Activated B cell treated with CpG ODN at 0.5 μM for 24 hours (primary cell): ENCODE results near the gene LMO1. TPM values are rescaled to one million over a fixed set of nuclear protein-coding genes. Genes with fewer than 3 reads are reported as not detected.

Source experiments
- ATAC-seq: fragments of 200-7000 bp; cut with Tn5 transposase; one replicate; pipeline ENCODE4 v1.10.0; 2021; ENCODE audit warnings: low read depth, mild to moderate bottlenecking, moderate library complexity
- CTCF ChIA-PET: fragments of 350-600 bp; sonication (Branson Sonifier 250); formaldehyde crosslinking; loops from one replicate; lab custom pipeline; 2021; ENCODE audit warnings: antibody characterized with exemption; lab: Charles Lee
- POLR2A ChIA-PET: fragments of 350-600 bp; sonication (Branson Sonifier 250); formaldehyde crosslinking; loops from one replicate; lab custom pipeline; 2021; ENCODE audit warnings: antibody characterized with exemption; lab: Charles Lee
- DNase-seq: peaks from one replicate; pipeline ENCODE4 v3.0.0; 2022
- H3K27ac Mint-ChIP-seq: one replicate; pipeline ENCODE4 v1.8.0; 2020; ENCODE audit warnings: mixed read lengths
- H3K27me3 Mint-ChIP-seq: one replicate; pipeline ENCODE4 v1.8.0; 2021; ENCODE audit warnings: mixed read lengths
- H3K36me3 Mint-ChIP-seq: one replicate; pipeline ENCODE4 v1.8.0; 2021; ENCODE audit warnings: low read depth, mixed read lengths
- H3K4me1 Mint-ChIP-seq: one replicate; pipeline ENCODE4 v1.8.0; 2021; ENCODE audit warnings: mixed read lengths
- H3K4me3 Mint-ChIP-seq: one replicate; pipeline ENCODE4 v1.8.0; 2020; ENCODE audit warnings: mild to moderate bottlenecking, mixed read lengths
- H3K9me3 Mint-ChIP-seq: one replicate; pipeline ENCODE4 v1.8.0; 2020; ENCODE audit warnings: mixed read lengths
- CTCF ChIP-seq: fragments of 200-600 bp; IDR thresholded peaks from one replicate; pipeline ENCODE4 v1.8.0; 2022; ENCODE audit warnings: antibody characterized with exemption, mild to moderate bottlenecking
- intact Hi-C: fragments of 100-400 bp; cut with micrococcal nuclease; formaldehyde crosslinking; loops from one replicate; pipeline ENCODE4 v1.15.1; 2024
- total RNA-seq: library from RNA; stranded (reverse); gene quantifications from 2 replicates; pipeline ENCODE4 v1.2.3, GENCODE V29; 2022

The LMO1 gene
- total RNA-seq, 1 donor from 2014 or later, result not detected

- ChIA-PET POLR2A (no interaction called here), CTCF (interaction anchor here (5.9 kb wide), 1 partner anchor 71 kb away, joined by 70 read pairs; no protein-coding TSS in a partner anchor)
- Mint-ChIP-seq H3K27me3 (peaks cover 64% of the 10 kb centered on the region), H3K36me3 (no peaks in the 10 kb centered on the region), H3K4me1 (peaks cover 10% of the 10 kb centered on the region), H3K4me3 (no peak overlapping the region), H3K9me3 (no peaks in the 10 kb centered on the region), H3K27ac (no peak overlapping the region)
- intact Hi-C loops, result no loop called here
- no peak for ATAC-seq
- no peak for TF ChIP-seq CTCF
- DNase-seq, result no peak
Measured at GRCh38 chr11:8265681-8266241, 2.1 kb upstream of the LMO1 start.

GRCh38 chr11:8263109-8263768 is 439 bp downstream of the LMO1 start:
- POLR2A ChIA-PET, result interaction anchor here (0.6 to 1.2 kb wide), 4 partner anchors 62 to 569 kb away, joined by 3 to 5 read pairs (median 4); partner anchors contain the start of genes RPL27A and TRIM66

DNA sequence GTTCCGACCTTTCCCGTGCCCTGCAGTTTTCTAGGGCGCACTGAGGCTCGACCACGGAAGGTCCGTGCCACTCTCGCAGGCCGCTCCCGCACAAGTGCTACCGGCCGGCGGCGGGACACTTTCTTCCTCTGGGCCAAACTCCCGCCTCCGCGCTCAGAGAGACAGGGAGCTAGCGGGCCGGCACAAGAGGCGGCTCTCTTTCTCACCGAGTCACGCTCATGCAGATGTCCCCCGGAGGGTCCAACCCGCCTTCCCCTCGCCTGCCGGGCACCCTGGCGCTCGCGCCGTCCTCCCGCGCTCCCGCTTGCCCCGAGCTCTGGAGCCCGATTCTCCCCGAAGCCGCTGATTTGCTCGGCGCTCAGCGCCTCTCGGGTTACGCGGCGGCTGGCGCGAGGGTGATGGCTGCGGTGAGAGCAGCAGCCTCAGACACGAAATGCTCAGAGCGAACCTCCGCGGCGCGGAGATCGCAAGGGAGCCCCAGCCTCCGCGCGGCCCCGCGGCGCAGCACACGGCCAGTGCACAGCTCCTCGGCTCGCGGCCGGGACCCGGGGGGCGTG is 1.0 kb downstream of the LMO1 start:
- no peaks in the 10 kb centered on the region for H3K36me3 Mint-ChIP-seq
- ChIA-PET POLR2A (no interaction called here), CTCF (interaction anchor here (0.9 to 5.9 kb wide), 9 partner anchors 8 to 304 kb away, joined by 4 to 70 read pairs (median 10); no protein-coding TSS in a partner anchor)

More at GRCh38 chr11:8263109-8263768, 439 bp downstream of the LMO1 start:
- Mint-ChIP-seq H3K27ac (no peak overlapping the region), H3K27me3 (peaks cover 63% of the 10 kb centered on the region), H3K4me3 (peak overlapping the region; percentile 76), H3K9me3 (no peaks in the 10 kb centered on the region), H3K4me1 (peaks cover 10% of the 10 kb centered on the region), H3K36me3 (no peaks in the 10 kb centered on the region)
- TF ChIP-seq CTCF, result no peak
- ATAC-seq (peak; percentile 42), DNase-seq (peak; percentile 29)
- CTCF ChIA-PET, result interaction anchor here (0.9 to 5.9 kb wide), 20 partner anchors 9 to 304 kb away, joined by 3 to 70 read pairs (median 5); no protein-coding TSS in a partner anchor
- intact Hi-C loops, result loop anchor here (1.0 to 5.0 kb wide), 6 partner anchors 16 to 303 kb away; no protein-coding TSS in a partner anchor

GRCh38 chr11:8261921-8262551 is 1.6 kb downstream of the LMO1 start:
- ChIA-PET CTCF (interaction anchor here (1.6 to 5.9 kb wide), 6 partner anchors 7 to 305 kb away, joined by 5 to 70 read pairs (median 12); no protein-coding TSS in a partner anchor), POLR2A (no interaction called here)
- TF ChIP-seq CTCF, result no peak
- peak overlapping the region; percentile 80 for H3K4me3 Mint-ChIP-seq
- H3K27me3 Mint-ChIP-seq, result peaks cover 60% of the 10 kb centered on the region
- no peak for DNase-seq
- no peak for ATAC-seq
- intact Hi-C loops, result loop anchor here (5.0 kb wide), 2 partner anchors 55 to 80 kb away; no protein-coding TSS in a partner anchor
- no peak overlapping the region for H3K27ac Mint-ChIP-seq
- H3K9me3 Mint-ChIP-seq, result no peaks in the 10 kb centered on the region
- no peaks in the 10 kb centered on the region for H3K36me3 Mint-ChIP-seq
- H3K4me1 Mint-ChIP-seq, result peaks cover 10% of the 10 kb centered on the region

More for the DNA sequence above, 1.0 kb downstream of the LMO1 start:
- Mint-ChIP-seq H3K4me1 (peaks cover 10% of the 10 kb centered on the region), H3K27me3 (peaks cover 65% of the 10 kb centered on the region), H3K4me3 (peak overlapping the region; percentile 80), H3K27ac (no peak overlapping the region), H3K9me3 (no peaks in the 10 kb centered on the region)
- no peak for TF ChIP-seq CTCF
- ATAC-seq (peak; percentile 49), DNase-seq (peak; percentile 45)
- intact Hi-C loops, result loop anchor here (1.0 to 5.0 kb wide), 6 partner anchors 15 to 304 kb away; no protein-coding TSS in a partner anchor
